ENCODE data around the gene YAP1. TPM values are rescaled to one million over a fixed set of nuclear protein-coding genes. Genes with fewer than 3 reads are reported as not detected.
"Not testable (repeated sequence)": the region's sequence is repeated elsewhere in the genome, so short reads cannot be mapped to it uniquely, and the experiment has no call there.

YAP1 gene
- total RNA-seq, 2 donors from 2014 or later, result 0.62 to 0.75 TPM

DNA sequence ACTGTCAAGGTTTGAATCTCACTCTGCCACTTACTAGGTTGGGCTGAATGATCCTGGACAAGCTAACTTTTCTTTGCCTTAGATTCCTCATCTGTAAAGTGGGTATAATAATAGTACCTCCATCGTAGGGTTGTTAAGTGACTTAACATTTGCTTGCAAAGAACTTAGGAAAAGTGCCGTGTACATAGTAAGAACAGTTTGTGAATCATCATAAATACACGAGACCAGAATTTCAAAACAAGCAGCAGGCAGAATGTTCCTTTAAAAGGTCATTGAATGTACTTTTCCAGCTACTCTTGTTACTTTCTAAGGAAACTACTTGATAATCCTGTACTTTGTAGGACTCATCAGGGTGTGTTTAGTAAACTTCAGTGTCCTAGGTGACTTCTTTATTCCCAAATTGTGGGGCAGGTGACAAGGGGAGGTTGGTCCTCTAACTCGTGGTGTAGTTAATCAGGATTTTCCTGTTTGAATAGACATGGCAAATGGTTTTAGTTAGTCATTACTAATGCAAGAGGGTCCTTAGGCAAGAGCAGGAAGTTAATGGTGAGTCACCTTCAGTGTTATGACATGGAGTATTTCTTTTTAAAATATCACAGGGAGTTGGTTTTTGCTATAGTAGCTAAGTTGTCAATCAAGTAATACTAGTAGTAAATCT is 67.9 kb downstream of the YAP1 start:
- no peak for DNase-seq (ENCODE audit: low spot score in 2 of 2)
- H3K36me3 Mint-ChIP-seq, result no peaks in the 10 kb centered on the region
- peak; percentile 44 to 77 for ATAC-seq
- peaks cover 0 to 8% of the 10 kb centered on the region in 2 donors for H3K9me3 Mint-ChIP-seq
- peak overlapping the region in 1 of 2 donors; percentile 56 for H3K27ac Mint-ChIP-seq

- Mint-ChIP-seq H3K36me3 (no peaks in the 10 kb centered on the region), H3K9me3 (peaks cover 0 to 8% of the 10 kb centered on the region in 2 donors), H3K27ac (no peak overlapping the region)
- no peak for ATAC-seq
- DNase-seq (ENCODE audit: low spot score in 2 of 2), result no peak
These were observed 69.1 kb downstream of the YAP1 start for GRCh38 chr11:102179371-102179770.

DNA sequence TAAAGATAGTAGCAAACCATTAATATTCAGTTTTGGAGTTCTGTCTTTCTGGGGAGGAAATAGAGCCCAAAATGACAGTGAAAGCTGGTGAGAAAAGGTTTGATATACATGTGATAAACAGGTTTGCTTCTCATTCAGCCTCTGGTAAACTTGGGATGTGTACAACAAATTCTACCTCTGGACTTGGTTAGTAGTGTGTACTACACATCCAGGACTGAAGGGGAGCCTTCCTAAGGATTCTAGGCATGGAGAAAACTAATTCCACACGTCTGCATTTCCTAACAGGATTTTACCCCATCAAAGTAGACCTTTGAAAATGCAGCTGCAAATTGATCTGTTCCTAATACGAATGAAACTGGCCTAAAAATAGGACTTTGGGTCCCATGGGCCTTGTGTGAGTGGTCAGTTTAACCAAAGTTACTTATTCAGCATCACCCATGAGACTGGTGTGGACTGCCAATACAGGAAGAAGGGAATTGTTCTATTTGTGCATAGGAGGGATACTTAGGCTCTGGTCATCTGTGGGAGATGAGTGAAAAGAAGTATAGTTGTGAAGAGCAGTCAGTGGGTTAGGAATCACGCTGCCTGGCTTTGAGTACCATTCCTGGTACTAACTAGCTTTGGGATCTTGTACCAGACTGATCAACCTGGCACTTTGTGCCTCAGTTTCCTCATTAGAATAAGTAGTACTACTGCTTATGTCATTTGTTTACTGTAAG is 74.2 kb downstream of the YAP1 start:
- peaks cover 0 to 3% of the 10 kb centered on the region in 2 donors for H3K9me3 Mint-ChIP-seq
- H3K36me3 Mint-ChIP-seq, result no peaks in the 10 kb centered on the region
- DNase-seq (ENCODE audit: low spot score in 2 of 2) (no peak), ATAC-seq (no peak)
- H3K27ac Mint-ChIP-seq, result no peak overlapping the region

DNA sequence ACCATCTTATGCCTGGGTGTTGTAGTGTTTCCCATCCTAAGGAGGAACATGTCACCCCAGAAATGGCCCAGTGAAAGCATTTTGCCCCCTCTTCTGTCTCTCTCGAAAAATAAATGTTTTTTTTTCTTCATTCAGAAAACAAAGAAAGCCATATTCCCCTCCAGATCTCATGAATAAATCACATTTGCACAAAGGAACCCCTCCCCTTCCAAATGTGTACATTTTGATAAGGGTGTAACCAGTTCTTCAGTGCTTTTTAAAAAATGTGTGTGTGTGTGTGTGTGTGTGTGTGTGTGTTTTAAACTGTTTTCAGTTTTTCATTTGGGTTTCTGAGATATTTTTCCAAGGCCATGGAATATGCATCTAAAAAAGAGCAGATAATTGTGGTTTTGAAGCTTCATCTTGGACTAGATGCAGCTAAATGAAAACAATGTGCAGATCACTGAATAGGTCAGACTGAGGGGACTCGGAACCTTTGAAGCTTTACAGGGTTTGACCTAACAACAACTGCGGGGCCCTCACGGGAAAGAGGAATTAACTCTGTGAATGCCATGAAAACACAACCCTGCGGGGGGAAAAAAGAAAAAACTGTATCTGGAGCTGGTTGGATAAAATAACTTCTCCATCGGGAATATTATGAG is 76.4 kb downstream of the YAP1 start:
- no peak for DNase-seq (ENCODE audit: low spot score in 2 of 2)
- no peaks in the 10 kb centered on the region for H3K36me3 Mint-ChIP-seq
- H3K27ac Mint-ChIP-seq, result no peak overlapping the region
- no peak for ATAC-seq
- H3K9me3 Mint-ChIP-seq, result no peaks in the 10 kb centered on the region

DNA sequence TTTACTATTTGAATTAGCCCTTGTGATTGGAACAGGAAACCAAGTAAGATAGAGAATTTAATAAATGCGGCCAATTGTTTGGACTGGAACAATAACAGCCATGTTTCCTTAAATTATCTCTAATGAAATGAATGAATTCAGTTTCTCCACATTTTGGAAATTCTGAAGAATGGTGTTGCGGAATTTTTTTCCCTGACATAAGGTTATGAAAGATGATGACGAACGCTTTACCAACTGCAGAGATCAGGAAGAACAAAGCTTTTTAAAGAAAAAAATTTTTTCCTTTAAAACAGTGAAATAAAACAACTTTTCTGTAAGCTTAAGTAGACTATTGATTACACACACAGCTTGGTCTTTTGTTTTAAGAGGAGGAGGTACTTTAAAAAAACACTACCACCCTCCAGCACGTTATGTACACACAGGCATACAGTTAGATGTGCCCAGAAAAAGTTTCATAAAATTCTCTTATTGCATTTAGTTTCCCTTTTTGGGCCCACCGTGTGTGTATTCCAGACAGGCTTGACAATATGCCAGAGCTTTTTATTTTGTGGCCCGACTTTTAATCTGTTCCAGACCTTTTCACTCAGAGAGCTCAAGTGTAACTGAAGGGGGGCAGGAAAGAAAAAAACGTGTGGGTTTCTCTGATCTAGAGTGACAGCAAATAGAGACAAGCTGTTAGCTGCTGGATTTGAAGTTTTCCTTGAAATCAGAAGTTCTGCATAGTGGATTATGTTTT is 77.3 kb downstream of the YAP1 start:
- ATAC-seq (no peak), DNase-seq (ENCODE audit: low spot score in 2 of 2) (no peak)
- Mint-ChIP-seq H3K9me3 (no peaks in the 10 kb centered on the region), H3K36me3 (no peaks in the 10 kb centered on the region), H3K27ac (no peak overlapping the region)

- DNase-seq (ENCODE audit: low spot score in 2 of 2), result no peak
- Mint-ChIP-seq H3K9me3 (no peaks in the 10 kb centered on the region), H3K36me3 (no peaks in the 10 kb centered on the region), H3K27ac (no peak overlapping the region)
- ATAC-seq, result no peak
These were observed 78.2 kb downstream of the YAP1 start for GRCh38 chr11:102188488-102188887.

GRCh38 chr11:102191832-102192231 is 81.6 kb downstream of the YAP1 start:
- no peak overlapping the region for H3K27ac Mint-ChIP-seq
- no peak for ATAC-seq
- no peaks in the 10 kb centered on the region for H3K9me3 Mint-ChIP-seq

GRCh38 chr11:102192349-102193066 is 82.3 kb downstream of the YAP1 start:
- H3K36me3 Mint-ChIP-seq, result no peaks in the 10 kb centered on the region
- H3K27ac Mint-ChIP-seq, result no peak overlapping the region
- H3K9me3 Mint-ChIP-seq, result no peaks in the 10 kb centered on the region
- no peak for DNase-seq (ENCODE audit: low spot score in 2 of 2)
- no peak for ATAC-seq

More at GRCh38 chr11:102191832-102192231, 81.6 kb downstream of the YAP1 start:
- DNase-seq (ENCODE audit: low spot score in 2 of 2), result no peak
- H3K36me3 Mint-ChIP-seq, result no peaks in the 10 kb centered on the region

DNA sequence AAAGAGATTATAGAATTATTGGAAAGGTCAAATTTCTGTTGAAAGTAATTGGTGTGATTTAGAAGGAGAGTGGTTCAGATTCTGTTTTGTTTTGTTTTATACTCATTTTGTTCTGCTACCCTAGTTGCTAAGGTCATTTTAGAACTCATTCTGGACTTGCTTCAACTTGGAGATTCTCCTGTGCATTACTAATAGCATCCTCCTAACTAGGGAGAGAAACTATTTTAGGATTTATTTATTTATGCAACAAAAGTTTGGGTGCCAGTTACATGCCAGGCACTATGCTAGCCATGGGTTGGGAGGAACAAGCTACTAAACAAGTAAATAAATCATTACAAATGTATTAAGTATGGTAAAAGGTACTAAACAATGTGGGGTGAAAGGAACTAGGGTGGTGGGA is 84.0 kb downstream of the YAP1 start:
- H3K36me3 Mint-ChIP-seq, result no peaks in the 10 kb centered on the region
- ATAC-seq, result no peak
- no peaks in the 10 kb centered on the region for H3K9me3 Mint-ChIP-seq

GRCh38 chr11:102194990-102195389 is 84.7 kb downstream of the YAP1 start:
- no peak for DNase-seq (ENCODE audit: low spot score in 2 of 2)
- H3K27ac Mint-ChIP-seq, result no peak overlapping the region
- ATAC-seq, result no peak

More for the DNA sequence above, 84.0 kb downstream of the YAP1 start:
- DNase-seq (ENCODE audit: low spot score in 2 of 2), result no peak
- H3K27ac Mint-ChIP-seq, result no peak overlapping the region

GRCh38 chr11:102196351-102196750 is 86.1 kb downstream of the YAP1 start:
- H3K36me3 Mint-ChIP-seq, result no peaks in the 10 kb centered on the region
- H3K27ac Mint-ChIP-seq, result no peak overlapping the region
- ATAC-seq (no peak), DNase-seq (ENCODE audit: low spot score in 2 of 2) (no peak)
- no peaks in the 10 kb centered on the region for H3K9me3 Mint-ChIP-seq

More at GRCh38 chr11:102194990-102195389, 84.7 kb downstream of the YAP1 start:
- H3K36me3 Mint-ChIP-seq, result no peaks in the 10 kb centered on the region
- H3K9me3 Mint-ChIP-seq, result no peaks in the 10 kb centered on the region

GRCh38 chr11:102196816-102197215 is 86.6 kb downstream of the YAP1 start:
- H3K36me3 Mint-ChIP-seq, result no peaks in the 10 kb centered on the region
- H3K27ac Mint-ChIP-seq, result no peak overlapping the region
- no peak for ATAC-seq
- no peak for DNase-seq (ENCODE audit: low spot score in 2 of 2)
- H3K9me3 Mint-ChIP-seq, result no peaks in the 10 kb centered on the region

DNA sequence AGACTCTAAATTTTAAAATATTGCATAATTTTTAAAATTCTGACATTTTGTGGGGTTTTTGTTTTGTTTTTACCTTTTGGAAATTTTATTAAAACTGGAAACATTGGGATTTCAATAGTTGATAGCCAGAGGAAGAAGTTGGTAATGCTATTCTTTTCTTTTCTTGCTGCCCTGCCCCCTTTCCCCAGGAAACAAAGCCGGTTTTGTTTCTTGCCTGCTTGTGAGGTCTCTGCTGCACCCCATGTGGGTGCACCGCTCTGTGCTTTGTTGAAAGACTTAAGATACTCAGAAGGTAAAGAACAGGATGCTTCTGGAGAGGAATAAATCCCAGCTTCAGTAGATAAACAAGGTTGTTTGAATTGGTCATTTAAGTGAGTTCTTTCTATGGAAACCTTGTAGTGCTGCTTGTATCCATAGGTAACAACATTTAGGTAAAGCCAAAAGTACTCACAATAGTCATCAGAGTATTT is 87.5 kb downstream of the YAP1 start:
- ATAC-seq (no peak), DNase-seq (ENCODE audit: low spot score in 2 of 2) (no peak)
- H3K27ac Mint-ChIP-seq, result no peak overlapping the region
- H3K36me3 Mint-ChIP-seq, result no peaks in the 10 kb centered on the region
- H3K9me3 Mint-ChIP-seq, result no peaks in the 10 kb centered on the region

- Mint-ChIP-seq H3K9me3 (no peaks in the 10 kb centered on the region), H3K27ac (no peak overlapping the region), H3K36me3 (no peaks in the 10 kb centered on the region)
- ATAC-seq (no peak), DNase-seq (ENCODE audit: low spot score in 2 of 2) (no peak)
These were observed 89.4 kb downstream of the YAP1 start for GRCh38 chr11:102199673-102200072.

DNA sequence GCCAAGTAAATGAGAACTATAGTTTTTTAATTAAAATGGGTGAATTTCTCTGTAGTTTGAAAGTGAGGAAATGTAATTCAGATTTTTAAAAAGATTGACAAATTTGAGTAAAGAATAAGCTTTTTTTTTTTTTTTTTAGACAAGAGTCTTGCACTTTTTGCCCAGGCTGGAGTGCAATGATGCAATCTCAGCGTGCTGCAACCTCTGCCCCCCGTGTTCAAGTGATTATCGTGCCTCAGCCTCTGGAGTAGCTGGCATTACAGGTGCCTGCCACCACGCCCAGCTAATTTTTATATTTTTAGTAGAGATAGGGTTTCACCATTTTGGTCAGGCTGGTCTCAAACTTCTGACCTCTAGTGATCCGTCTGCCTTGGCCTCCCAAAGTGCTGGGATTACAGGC is 90.1 kb downstream of the YAP1 start:
- not testable (repeated sequence) for H3K36me3 Mint-ChIP-seq; ATAC-seq; DNase-seq (ENCODE audit: low spot score in 2 of 2); H3K27ac Mint-ChIP-seq; H3K9me3 Mint-ChIP-seq

DNA sequence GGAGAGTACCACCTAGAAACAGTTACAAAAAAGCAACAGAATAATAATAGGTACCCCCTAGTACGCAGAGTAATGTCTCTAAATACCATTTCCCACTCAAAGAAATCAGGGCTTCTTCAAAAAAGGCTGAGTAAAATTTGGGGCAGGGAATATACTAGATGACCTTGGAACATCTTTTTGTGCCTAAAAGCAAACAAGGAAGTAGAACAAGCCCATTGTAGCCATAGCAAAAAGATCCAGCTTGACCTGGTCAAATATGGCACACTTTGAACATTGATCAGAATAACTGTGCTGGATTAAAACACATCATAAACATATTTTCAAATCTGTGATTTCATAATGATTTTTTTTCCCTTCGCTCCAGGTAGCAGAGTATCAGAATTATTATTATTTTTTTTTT is 91.5 kb downstream of the YAP1 start:
- no peak for ATAC-seq
- Mint-ChIP-seq H3K9me3 (no peaks in the 10 kb centered on the region), H3K36me3 (no peaks in the 10 kb centered on the region), H3K27ac (no peak overlapping the region)
- DNase-seq (ENCODE audit: low spot score in 2 of 2), result no peak
